HG02763 (cell line): Measurements from ENCODE around the gene CNN1.
"Not testable (repeated sequence)": the region's sequence is repeated elsewhere in the genome, so short reads cannot be mapped to it uniquely, and the experiment has no call there.

Source experiments
- ATAC-seq: cut with Tn5 transposase; IDR thresholded peaks from one replicate; pipeline ENCODE4 v1.9.1; 2021; ENCODE audit warnings: mild to moderate bottlenecking, moderate library complexity; ENCODE audit not compliant: unreplicated experiment

CNN1 gene

DNA sequence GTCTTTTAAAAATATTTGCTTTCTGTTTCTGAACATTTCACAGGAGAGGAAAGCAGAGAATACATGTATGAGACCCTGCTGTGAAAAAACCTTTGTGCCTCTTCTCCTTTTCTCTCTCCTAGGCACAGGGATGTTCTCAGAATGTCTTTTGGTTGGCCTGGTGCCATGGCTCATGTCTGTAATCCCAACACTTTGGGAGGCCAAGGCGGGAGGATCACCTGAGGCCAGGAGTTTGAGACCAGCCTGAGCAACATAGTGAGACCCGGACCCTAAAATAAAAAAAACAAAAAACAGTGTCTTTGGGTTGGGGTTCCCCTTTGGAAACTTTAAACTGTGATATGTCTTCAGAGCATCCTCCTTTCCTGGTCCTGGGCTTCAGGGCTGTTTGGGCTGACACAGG lies 60.1 kb downstream of the CNN1 start:
- no peak for ATAC-seq

DNA sequence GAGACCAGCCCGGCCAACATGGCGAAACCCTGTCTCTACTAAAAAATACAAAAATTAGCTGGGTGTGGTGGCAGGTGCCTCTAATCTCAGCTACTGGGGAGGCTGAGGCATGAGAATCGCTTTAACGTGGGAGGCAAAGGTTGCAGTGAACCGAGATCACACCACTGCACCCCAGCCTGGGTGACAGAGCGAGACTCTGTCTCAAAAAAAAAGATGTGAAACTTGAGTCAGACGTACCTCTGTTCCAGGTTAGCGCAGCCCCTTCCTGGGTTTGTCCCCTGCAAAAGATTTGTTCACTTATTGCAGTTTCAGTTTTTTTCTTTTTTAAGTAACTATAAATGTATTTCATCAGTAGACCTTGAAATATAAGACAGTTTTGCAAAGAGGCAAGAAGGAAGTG lies 61.1 kb downstream of the CNN1 start:
- ATAC-seq, result not testable (repeated sequence)
